HG03159 (cell line): Measurements from ENCODE around the gene CSRNP3.

Experiments
- ATAC-seq: cut with Tn5 transposase; IDR thresholded peaks from one replicate; pipeline ENCODE4 v1.9.1; 2021; ENCODE audit warnings: mild to moderate bottlenecking, moderate library complexity; ENCODE audit not compliant: unreplicated experiment

CSRNP3 gene

GRCh38 chr2:165470361-165470760, 863 bp downstream of the CSRNP3 start:
- no peak for ATAC-seq

DNA sequence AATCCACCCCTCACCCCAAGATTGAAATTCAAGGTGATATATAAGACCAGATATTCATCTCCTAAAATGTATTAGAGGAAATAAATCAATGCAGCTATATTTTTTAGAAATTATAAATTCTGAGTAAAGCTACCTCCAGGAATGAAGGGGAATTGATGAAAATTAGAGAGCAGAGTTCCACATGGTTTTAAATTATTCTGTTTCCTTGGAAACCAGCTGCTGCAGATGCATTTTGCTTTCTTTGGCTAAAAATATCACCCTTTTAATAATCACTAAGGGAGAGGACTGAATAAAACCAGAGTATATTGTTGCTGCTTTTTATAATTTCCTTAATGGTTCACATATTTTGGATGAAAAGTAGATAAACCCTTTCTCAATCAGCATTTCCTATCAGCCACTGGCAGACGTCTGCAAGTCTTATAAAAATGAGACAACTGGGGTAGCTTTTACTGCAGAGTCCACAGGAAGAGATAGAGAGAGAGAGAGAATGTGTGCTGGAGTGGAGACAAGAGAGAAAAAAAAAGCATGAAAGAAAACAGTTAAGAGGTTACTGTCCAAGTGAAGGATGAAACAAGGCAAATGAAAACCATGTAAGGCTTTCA, 2.0 kb downstream of the CSRNP3 start:
- ATAC-seq = no peak

- ATAC-seq = no peak
These were observed 3.4 kb downstream of the CSRNP3 start for GRCh38 chr2:165472922-165473321.

DNA sequence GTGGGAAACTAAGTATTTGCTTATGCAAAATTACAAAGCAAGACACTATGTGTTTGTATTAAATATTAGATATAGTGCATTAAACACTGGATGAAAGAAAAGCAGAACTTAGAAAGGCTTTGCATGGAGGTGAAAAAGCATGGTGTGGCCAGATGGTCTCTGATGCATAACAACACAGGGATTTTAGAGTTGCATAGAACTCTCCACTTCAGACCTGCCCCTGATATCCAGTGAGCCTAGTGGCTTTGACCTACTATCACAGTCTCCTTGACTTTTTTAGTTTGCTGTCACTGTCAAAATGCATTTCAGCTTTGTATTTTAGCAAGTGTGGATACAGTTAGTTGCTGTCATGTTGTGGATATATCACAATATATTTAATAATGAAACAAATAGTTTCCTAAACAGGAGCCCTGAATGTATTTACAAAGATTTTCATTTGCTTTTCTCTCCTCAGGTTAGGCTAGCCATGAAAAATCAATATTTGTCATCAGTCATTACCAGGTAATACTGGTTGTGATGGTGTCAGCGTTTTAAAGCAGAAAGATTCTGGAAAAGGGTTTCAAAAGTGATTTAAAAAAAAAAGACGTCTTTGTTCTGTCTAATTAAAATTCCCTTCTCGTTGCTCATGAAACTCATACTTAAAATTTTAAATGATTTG, 5.2 kb downstream of the CSRNP3 start:
- ATAC-seq = no peak

- ATAC-seq = no peak
These were observed 5.9 kb downstream of the CSRNP3 start for GRCh38 chr2:165475277-165476004.

- ATAC-seq = no peak
These were observed 10.4 kb downstream of the CSRNP3 start for GRCh38 chr2:165479856-165480255.

- ATAC-seq = no peak
These were observed 25.1 kb downstream of the CSRNP3 start for GRCh38 chr2:165494573-165494972.

GRCh38 chr2:165497659-165498317, 28.3 kb downstream of the CSRNP3 start:
- ATAC-seq = no peak

DNA sequence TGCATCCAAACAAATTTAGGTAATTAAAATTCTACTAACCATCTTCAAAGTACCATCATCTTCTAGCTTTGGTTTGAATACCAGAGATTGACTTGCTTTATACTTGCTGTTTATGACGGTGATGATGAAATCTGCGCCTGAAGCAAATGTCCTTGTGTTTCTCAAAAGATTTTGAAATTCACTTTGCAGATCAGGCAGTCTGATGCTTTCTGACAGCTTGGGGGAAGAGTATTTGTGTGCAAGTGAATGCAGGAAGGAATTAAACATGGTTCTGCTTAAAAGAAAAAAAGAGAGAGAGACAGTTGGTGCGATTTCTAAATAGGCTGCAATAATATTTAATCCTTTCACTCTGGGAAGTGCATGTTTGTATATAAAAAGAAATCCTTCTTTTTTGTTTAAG, 29.6 kb downstream of the CSRNP3 start:
- ATAC-seq = no peak

GRCh38 chr2:165500001-165500400, 30.5 kb downstream of the CSRNP3 start:
- no peak for ATAC-seq

DNA sequence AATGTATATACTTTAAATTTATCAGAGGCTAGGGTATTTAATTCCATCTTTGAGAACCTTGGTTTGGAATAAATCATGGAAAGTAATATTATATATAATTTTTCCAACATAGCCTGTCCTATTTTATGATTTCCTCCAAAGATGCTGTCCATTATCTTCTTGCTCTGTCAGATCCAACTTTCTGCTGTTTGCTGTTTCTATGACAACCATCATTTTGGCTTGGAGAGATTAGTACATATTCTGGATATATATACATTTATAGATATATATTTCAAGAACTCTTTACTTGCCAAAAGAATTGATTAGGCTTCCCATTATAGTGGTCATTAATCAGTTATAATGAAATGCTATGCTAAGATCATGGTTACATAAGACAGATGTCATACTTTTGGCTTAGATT, 31.3 kb downstream of the CSRNP3 start:
- ATAC-seq = no peak

DNA sequence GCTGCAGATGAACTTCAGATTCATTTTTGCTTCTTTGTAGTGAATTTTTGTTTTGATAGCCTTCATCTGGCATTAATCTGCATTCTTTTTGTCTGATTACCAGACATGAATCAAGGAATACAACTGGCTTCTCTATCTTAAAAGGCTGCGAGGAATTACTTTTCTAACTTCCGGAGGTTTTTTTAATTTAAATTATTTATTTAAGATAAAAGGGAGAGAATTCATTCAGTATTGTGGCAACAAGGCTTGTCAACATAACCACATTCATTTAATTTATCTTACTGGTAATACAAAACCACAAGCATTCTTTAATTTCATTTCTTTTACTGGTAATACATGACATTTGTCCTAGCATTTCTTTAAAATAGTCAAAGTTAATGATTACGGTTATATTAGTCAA, 36.0 kb downstream of the CSRNP3 start:
- no peak for ATAC-seq

DNA sequence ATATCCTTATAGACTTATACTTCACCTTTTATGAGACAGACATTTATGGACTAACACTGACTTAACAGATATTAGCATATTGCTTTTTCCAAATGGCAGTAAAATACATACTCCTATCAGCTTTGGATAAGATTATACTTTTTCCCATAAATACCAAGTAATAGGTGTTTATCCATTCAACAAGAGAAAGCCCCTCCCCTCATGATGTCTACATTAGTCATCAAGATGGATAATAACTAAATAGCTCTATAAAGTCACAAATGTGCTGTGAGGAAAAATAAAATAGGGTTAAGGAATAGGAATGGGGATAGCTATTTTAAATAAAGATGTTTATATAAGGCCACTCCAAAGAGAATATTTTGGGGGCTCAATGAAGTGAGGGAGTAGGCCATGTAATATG, 39.4 kb downstream of the CSRNP3 start:
- no peak for ATAC-seq

- ATAC-seq = no peak
These were observed 44.0 kb downstream of the CSRNP3 start for GRCh38 chr2:165513479-165513878.

GRCh38 chr2:165518611-165519010, 49.1 kb downstream of the CSRNP3 start:
- ATAC-seq = no peak

- ATAC-seq = no peak
These were observed 53.2 kb downstream of the CSRNP3 start for GRCh38 chr2:165522719-165523118.

DNA sequence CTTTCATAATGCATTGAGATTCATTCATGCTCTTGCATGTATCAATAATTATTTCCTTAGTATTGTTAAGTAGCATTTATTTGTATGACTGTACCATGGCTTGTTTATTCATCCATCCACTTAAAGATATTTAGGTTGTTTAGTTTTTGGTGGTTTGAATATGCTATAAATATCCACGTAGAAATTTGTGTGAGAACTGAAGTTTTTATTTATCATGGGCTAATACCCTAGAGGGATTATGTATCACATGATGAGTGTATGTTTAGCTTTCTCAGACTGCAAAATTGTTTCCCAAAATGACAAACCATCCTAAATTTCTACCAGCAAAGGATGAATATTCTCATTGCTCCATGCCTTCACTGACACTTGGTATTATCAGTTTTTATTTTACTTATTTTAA, 55.2 kb downstream of the CSRNP3 start:
- no peak for ATAC-seq

DNA sequence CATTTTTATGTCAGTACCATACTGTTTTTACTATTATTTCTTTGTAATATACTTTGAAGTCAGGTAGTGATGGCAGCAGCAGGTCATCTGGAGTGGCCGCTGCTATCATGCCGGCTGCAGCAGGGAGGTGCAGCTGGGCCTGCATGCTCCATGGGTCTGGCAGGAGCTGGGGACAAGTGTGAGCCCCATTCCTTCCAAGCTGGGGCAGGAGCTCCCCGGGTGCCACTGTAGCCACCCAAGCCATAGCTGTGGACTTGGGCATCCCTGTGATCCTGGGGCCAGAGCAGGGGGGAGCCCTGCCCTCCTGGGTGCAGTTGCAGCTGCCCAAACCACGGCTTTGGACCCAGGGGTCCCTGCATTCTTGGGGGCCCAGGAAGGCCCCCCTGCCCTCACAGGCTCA, 59.2 kb downstream of the CSRNP3 start:
- no peak for ATAC-seq

DNA sequence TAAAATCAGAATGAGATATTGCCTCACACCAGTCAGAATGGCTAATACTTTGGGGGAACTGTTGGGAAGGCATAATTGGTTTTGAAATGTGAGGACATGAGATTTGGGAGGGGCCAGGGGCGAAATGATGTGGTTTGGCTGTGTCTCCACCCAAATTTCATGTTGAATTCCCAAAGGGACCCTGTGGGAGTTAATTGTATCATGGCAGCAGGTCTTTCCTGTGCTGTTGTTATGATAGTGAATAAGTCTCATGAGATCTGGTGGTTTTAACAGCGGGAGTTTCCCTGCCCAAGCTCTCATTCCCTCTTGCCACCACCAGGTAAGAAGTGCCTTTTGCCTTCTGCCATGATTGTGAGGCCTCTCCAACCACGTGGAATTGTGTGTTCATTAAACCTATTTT, 59.6 kb downstream of the CSRNP3 start:
- no peak for ATAC-seq

DNA sequence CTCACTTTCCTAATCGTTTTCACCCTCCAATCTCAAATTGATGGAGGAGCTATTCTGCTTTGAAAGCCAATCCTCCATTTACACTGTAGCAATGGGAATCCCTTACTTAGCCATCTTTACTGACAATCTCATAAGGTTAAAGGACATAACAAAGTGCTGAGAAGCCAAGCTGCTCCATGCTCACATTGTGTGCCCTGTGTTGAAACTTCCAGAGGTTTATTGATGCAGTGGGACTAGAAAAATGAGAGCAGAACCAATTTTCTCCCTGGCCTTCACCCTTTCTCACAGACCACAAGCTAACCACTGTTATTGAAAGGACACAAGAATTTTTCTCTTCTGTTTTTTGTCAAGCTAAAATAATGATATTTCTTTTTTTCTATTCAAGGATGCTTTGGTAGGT, 63.8 kb downstream of the CSRNP3 start:
- no peak for ATAC-seq

GRCh38 chr2:165535471-165535870, 66.0 kb downstream of the CSRNP3 start:
- no peak for ATAC-seq
